Fibroblast of gingiva (primary cell): ENCODE results near the gene NOS1.
"Not testable (repeated sequence)": the region's sequence is repeated elsewhere in the genome, so short reads cannot be mapped to it uniquely, and the experiment has no call there.

Experiments
- DNase-seq: peaks from one replicate; pipeline ENCODE4 v3.0.0-alpha.2; 2011; ENCODE audit warnings: low read depth

The NOS1 gene

DNA sequence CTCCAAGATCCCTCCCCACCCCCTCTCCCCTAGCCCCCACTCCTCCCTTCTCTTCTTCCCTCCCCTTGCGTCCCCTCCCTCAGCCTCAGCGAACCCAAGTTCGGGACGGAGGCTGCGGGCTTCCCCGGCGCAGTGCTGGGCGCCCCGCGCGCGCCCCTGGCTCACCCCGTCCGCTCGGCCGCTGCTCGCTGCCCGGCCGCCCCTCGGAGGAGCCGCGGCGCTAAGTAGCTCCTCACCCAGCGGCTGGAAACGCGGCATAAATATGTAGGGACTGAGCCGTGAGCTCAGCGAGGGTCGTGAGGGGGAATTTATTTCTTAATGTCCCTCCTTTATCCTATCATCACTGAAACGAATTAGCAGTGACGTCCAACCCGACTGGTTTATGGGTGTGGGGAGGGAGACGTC, at the start of gene NOS1:
Gene NOS1 (minus strand): TSS at position 280 of the 405 bp plus-strand sequence. CDS start 30,557 bp downstream, outside the sequence.
- DNase-seq, result no peak

DNA sequence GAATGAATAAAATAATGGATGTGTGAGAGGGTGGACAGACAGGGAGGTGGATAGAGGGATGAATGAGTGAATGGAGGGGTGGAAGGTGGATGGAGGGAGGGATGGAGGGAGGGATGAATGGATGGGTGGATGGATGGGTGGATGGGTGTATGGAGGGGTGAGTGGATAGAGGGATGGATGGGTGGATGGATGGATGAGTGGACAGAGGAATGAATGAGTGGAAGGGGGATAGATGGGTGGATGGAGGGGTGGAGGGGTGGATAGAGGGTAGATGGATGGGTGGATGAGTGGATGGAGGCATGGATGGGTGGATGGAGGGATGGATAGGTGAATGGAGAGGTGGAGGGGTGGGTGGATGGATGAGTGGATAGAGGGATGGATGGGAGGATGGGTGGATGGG, 47.9 kb upstream of the NOS1 start:
- DNase-seq, result no peak

DNA sequence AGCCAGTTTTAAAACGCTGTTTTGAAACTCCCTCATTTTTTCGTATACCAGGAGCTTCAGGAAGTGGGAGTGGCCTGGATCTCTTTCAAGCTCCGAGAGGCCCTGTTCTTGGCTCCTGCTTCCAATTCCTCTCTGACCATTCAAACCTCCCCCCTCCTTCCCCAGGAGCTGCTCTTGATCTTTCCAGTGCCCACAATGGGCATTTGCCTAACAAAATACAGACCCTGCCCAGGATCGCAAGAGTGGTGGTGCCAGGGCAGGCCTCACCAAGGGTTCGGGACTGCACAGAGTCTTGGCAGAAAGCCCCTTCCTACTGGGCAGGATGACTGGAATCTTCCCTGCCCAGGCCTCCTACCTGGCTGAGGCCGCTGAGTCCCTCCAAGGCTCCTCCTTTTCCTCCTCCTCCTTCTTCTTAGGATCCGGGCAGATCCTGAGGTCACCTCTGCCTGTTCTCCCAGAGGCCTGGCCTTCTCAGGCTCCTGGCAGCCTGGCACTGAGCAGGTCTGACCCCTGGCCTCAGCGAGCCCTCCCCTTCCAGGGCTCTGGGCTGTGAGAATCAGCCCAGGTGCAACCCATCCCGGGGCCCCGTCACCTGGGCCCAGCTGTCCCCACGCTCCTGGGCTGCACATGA, 46.9 kb upstream of the NOS1 start:
- no peak for DNase-seq

DNA sequence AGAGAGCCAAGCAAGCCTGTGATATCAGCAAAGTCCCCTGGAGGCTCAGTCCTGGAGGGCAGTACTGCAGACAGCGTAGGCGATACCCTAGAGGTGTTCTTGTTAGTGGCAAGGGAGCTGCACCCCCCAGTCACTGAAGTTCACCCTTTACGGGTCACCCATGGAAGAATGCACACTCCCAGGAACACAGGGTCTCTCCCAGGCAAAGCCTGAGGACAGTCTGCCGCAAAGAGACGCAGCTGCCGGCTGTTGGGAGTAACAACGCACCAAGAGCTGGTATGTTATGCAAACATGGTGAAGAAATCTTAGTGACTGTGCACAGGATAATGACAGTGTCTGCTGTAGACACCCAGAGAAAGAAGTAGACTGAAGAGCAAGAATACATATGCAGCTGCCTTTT, 43.5 kb upstream of the NOS1 start:
- no peak for DNase-seq

DNA sequence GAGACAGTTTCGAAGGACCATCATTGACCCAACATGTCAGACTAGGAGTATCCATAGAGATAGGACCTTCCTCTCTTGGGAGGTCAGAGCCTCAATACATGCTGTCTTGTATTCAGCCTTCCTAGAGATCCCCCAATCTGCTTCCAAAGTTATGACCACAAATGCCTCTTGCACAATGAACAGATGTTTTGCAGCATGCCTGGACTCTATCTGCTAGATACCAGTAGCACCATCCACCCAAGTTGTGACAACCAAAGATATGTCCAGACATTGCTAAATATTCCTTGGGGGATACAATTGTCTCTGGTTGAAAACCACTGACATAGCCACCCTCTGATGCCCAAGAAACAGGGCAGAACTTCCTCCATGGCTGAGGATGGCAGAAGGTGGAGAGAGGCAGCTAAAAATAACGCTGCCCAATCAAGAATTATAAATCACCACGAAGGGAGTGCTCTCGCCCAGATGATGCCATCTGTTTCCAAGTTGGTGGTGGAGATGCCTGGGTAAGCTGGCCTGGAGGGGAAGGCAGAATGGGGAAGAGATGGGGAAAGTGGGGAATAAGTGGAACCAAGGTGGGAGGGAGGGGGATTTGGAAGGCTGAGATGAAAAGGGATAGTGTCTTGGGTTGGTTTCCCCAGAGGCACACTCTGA, 42.9 kb upstream of the NOS1 start:
- no peak for DNase-seq

DNA sequence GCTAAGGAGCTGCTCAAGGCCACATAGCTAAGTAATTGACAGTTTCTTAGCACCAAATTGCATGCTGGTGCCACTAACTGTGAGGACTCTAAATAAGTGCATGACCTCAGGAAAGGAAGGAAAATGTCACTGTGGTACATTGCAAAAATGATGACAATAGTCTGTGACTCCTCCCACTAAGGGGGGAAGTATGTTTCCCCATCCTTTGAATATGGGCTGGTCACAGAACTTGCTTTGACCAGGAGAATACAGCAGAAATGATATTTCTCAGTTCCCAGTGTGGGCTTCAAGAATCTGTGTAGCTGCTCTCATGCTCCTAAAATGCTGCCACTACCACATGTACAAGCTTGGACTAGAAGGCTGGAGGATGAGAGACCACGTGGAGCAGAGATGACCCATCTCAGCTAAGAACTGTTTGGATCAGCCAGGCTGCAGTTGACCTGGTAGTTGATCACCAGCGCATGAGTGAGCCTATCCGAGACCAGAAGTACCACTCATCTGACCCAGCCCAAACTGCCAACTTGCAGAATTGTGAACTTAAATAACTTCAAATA, 42.2 kb upstream of the NOS1 start:
- DNase-seq, result no peak

DNA sequence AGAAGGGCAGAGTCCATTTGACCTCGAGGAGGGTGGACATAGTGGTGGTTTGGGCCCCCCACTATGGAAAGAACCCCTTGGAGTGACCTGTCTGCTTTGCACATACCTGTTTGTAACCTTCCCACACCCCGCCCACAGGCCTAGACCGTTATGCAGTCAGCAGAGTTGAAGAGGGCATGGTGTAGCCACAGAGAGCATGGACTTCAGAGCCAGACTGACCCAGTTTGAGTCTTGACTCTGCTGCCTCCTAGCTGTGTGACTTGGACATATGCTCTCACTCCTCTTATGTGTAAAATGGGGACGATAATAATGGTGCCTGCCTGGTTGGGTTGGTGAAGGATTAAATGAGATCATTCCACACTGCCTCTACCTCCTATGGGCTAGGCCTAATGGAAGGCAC, 40.9 kb upstream of the NOS1 start:
- DNase-seq, result no peak

DNA sequence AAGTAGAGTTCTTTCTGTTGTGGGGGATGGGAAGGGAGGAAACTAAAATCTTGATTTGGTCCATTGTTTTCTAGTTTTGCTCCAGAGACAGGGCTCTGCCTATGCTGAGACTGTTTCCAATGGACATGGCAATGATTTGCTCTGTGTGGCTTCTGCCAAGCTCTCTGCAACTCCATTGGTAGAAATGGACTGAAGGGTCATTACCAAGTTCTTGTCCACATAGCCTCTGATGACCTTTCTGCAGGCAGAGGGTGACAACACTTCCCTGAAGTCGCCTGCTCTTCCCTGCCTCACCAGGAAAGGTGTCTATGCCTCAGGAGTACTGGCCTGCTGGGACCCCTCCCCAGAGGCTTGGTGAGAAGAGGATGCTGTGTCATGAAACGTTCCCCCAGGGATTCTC, 39.5 kb upstream of the NOS1 start:
- DNase-seq, result no peak

DNA sequence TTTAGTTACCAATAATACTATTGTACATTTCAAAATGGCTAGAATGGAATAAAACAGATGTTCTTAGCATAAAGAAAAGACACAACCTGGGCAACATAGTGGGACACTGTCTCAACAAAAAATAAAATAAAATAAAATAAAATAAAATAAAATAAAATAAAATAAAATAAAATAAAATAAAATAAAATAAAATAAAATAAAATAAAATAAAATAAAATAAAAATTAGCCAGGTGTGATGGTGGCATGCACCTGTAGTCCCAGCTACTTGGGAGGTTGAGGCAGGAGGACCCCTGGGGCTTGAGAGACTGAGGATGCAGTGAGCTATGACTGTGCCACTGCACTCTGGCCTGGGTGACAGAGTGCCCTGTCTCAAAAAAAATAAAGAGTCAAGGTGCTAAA, 37.1 kb upstream of the NOS1 start:
- not testable (repeated sequence) for DNase-seq

DNA sequence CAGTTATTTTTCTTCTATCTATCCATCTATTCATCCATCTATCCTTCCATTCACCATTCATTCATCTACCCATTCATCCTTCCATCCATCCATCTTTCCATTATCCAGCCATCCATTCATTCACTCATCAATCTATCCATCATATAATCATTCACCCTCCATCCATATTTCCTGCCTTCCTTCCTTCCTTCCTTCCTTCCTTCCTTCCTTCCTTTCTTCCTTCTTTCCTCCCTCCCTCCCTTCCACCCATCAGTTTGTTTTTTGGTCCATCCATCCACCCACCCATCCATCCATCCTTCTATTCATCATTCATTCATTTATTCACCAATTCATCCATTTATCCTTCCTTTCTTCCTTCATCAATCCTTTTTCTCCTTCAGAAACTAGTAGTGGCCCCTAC, 34.3 kb upstream of the NOS1 start:
- DNase-seq, result no peak

DNA sequence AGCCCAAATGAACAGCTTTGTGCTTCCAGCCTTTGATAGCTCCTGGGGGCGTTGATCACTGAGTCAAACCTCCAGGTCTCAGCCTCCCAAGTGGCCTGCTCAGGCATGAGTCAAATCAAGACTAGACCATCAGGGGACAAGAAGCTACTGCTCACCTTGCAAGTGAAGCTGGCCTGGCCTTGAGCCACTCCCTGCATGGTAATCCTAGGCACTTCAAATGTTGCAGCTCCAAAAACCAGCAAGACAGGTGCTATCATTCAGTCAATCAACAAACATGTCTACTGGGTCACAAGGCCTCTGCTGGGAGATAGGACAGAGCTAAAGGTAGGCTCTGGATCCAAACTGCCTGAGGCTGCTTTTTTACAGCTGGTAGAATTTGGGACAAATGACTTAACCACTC, 33.1 kb upstream of the NOS1 start:
- DNase-seq, result no peak

DNA sequence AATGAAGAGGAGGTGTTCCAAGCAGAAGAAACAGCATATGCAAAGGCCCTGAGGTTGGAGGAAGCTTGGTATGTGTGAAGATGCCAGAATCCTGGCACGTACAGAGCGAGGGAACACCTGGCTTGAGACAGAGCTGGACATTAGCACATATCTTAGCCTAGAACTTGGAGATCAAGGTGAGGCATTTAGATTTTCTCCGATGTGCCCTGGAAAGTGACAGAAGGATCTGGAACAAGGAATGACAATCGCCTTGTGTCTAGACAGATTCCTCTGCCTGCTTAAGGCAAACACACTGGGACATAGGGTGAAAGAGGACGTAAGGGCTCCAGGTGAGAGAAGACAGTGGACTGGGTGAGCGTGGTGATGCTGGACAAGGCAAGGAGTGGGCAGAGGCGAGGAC, 32.2 kb upstream of the NOS1 start:
- no peak for DNase-seq

DNA sequence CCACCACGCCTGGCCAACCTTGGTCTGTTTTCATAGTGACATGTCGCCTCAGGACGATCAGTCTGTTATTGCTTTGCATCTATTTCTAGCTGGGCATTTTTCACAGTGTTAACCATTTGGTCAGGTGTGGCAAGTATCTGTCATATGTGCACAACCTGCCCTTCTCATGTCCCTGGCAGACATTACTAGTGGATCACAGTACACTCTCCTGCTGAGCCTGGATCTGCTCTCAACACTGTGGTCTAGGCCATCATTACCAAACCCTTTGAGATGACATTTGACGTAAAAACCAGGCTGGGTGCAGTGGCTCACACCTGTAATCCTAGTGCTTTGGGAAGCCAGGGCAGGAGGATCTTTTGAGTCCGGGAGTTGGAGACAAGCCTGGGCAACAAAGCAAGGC, 29.4 kb upstream of the NOS1 start:
- no peak for DNase-seq

DNA sequence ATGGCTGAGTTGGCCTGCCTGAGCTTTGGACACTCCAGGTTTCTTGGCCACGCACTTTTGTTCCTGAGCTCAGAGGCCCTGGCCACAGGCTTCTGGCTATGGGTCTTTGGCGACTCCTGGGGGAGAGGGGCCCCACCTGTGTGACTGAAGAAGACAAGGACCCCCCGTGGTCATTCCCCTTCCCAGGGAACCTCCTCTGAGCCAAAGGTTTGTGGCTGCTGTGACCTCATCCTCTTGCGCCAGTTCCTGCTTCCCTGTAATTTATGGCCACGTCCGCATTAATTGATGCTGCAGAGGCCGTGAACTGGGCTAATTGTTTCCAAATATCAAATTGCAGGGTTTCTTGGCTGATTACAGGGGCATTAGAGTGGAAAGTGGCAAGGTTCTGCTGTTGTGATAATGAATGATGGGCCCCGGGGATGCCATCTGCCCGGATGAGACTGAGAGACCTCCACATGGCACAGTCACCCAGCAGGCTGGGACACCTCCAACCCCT, 27.6 kb upstream of the NOS1 start:
- DNase-seq, result no peak

DNA sequence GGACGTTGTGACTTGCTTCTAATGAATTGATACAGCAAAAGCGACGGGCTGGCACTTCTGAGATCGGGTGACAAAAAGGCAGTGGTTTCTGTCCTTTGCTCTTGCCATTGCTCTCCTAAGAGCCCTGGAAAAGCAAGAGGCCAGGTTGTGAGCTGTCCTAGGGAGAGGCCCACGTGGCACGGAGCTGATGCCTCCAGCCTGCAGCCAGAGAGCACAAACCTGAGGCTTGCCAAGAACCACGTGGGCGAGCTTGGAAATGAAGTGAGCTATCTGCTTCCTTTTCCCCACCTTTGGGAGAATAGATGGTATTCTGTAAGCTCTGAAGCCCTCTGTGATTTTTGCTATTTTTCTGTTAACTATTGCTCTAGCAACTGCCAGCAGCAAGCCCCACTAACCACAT, 26.4 kb upstream of the NOS1 start:
- DNase-seq, result no peak

DNA sequence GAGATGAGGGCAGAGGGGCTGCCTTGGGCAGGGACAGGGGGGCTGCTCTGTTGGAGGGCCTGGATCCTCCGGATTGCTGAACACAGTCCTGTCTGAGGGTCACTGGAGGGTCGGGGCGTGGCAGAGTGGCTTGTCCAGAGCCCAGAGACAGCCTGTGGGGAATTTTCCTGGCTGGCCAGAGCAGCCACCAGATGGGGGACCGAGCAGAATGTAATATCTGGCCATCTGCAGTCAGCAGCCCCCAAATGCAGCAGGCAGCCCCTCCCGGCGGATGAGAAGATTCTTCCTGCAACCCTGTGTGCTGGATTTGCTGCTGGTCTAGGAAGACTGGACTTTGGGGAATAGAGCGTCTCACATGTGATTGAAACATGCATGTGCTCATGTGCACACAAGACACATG, 23.3 kb upstream of the NOS1 start:
- no peak for DNase-seq

DNA sequence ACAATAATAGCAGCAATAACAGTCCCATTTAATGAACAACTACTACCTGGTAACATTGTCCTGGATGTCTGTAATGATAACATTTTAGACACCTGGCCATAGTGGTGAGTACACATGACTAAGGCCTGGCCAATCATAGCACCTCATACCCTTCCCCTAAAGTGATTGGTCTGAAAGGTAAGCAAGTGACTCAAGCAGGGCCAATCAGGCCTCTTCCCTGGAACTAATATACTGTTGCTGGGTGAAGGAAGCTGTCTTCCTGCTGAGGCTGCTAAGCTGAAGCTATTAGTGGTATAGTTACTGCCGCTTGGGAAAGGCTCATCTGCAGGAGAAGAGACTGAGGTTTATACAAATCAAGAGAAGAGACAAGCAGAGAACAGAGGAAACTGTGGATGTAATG, 18.7 kb upstream of the NOS1 start:
- DNase-seq, result no peak

DNA sequence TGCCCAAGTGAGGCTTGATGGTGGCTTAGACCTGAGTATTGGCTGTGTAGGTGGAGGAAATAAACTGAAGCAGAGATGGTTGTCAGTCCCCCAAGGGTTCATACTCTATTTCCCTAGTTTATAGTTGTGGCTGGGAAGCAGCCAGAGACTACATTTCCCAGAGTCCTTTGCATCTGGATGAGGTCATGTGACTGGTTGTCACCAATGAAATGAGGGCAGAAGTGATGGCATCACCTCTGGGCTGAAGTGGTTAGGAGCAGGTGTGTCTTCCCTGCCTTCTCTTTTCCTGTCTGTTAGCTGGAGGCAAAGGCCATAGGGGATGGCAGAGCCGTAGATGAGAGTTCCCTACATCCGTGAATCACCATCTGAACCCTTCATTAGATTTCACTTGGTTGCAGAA, 16.3 kb upstream of the NOS1 start:
- DNase-seq, result no peak

DNA sequence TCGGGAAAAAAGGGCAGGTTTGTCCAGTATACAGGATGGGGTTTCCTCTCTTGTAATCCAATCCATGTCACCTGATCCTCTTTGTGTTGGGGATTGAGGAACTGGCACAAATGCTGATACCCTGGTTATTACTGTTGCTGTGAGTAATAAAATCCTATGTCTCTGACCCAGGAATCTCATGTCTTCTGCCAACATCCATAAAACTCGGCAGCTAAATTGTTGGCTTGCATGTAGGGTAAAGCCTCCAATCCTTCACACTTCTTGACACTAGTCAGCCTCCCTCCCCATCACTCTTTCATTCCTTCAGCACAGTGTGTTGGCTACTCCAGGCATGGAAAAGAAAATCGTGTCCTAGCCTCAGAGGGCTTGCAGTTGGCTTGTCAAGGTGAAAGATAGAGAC, 9.2 kb upstream of the NOS1 start:
- DNase-seq, result no peak

DNA sequence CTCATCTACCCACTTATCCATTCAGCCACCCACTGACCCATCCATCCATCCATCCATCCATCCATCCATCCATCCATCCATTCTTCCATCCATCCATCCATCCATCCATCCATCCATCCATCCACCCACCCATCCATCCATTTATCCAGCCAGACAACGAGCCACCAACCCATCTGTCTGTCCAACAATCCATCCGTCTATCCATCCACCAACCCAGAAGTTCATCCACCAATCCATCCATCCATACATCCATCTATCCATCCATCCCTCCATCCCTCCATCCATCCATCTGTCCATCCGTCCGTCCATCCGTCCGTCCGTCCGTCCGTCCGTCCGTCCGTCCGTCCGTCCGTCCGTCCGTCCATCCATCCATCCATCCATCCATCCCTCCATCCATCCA, 8.6 kb upstream of the NOS1 start:
- DNase-seq, result not testable (repeated sequence)

DNA sequence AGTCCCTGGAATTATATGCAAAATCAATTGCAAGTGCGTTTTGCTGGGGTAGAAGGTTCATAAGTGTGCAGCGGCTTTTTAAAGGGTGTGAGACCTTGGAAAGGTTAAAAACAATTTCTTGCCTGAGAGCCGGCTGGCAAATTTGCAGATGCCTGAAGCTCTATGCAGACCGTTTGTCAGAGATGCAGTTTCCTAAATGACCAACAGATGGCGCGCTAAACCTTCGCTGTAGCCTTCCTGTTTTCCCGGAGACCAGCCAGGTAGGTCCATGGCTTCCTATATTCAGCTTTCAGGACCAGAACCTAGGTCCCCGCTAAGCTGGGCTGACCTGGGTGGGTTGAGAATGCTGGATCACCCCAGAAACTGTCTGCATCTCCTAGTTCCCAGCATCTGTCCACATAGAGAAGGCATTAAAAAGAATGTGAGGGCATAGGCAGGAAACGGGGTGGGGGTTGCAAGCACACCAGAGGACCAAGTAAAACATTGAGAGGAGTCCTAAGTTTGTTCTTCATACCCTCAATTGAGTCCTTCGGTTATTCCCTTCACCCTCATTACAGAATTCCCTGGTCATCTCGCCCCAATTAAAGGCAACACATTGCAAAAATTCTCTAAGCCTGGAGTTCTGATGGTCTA, 5.7 kb upstream of the NOS1 start:
- DNase-seq, result peak; percentile 46

DNA sequence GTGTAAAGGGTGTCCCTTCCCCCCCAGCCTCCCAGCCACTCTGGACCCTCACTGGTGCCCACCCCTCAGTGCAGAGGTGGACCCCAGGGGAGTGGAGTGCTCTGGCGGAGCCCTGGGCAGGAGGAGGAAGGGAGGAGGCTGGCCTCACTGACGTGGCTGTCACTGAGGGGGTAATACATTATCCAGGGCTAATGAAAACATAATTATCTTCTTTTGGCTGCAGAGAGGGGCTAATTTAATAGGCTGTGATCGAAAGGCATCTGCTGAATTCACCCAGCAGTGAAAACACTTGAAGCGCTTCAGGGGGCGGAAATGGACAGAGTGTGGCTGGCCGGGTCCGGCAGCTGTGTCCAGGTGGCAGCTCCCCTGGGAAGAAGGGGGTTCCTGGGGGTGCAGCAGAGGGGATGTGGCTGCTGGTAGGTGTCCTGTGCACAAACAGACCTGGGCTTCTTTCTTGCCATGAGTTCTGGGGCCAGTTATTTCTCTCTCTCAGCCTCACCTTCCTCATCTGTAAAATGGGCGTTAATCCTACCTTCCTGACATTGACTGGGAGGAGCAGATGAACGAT, 3.7 kb upstream of the NOS1 start:
- DNase-seq, result no peak

DNA sequence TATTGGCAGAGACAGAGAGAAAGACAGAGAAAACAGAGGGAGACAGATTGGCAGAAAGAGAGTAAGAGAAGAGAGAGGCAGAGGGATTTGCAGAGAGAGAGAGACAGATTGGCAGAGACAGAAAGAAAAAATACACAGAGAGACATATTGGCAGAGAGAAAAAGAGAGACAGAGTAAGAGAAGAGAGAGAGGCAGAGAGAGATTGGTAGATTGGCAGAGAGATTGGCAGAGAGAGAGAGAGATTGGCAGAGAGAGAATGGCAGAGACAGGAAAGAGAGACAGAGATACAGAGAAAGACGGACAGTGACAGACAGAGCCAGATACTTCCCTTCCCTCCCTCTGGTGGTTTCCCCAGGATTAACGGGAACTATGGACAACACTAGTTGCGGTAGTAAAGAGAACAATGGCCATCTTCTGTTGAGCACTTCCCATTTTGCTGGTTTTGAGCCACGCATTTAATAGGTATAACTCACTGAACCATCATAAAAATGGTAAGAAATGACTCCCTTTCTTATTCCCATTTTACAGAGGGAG, 2.6 kb upstream of the NOS1 start:
- no peak for DNase-seq
